ENCODE results near the gene ZNF414. TPM values are rescaled to one million over a fixed set of nuclear protein-coding genes. Genes with fewer than 3 reads are reported as not detected.

ZNF414 gene
- total and polyA plus RNA-seq, 9 of the 15 experiments (the other 6 are each of a cell fraction or from before 2014, with no cell fraction given): 0.03 to 27.2 (median 2.2) TPM; not detected in 2

- Histone ChIP-seq H3K9me1 (ENCODE audit: control insufficient read depth, insufficient read depth, low read length) (no peaks in the 10 kb centered on the region), H3K79me2 (ENCODE audit: control insufficient read depth, insufficient read depth, low read length) (peaks cover 94% of the 10 kb centered on the region), H4K20me1 (replicated peaks; ENCODE audit: control insufficient read depth, insufficient read depth, low read length) (peaks cover 60% of the 10 kb centered on the region), H3K9me3 (replicated peaks; ENCODE audit: control insufficient read depth, insufficient read depth, low read depth, low read length) (no peaks in the 10 kb centered on the region), H3K4me2 (ENCODE audit: insufficient read depth, low read length) (no peak overlapping the region), H3K4me1 (replicated peaks in 1 of 2; ENCODE audit: control insufficient read depth in 2 of 2, insufficient read depth in 2 of 2, low read length in 2 of 2) (no peaks in the 10 kb centered on the region; a peak in 1 of 5 replicates), H3K27me3 (ENCODE audit: control insufficient read depth in 2 of 2, insufficient read depth in 2 of 2, low read length in 2 of 2) (no peaks in the 10 kb centered on the region), H3K36me3 (ENCODE audit: control insufficient read depth, insufficient read depth, low read length) (peaks cover 100% of the 10 kb centered on the region), H3K4me3 (no peak overlapping the region), H3K9ac (ENCODE audit: insufficient read depth in 1 of 2, low read depth in 2 of 2, low read length in 2 of 2) (no peak overlapping the region), H3K27ac (ENCODE audit: extremely low read depth, low read depth, low read length) (no peak overlapping the region), H2AFZ (ENCODE audit: low read depth, low read length) (no peak overlapping the region)
- ChIA-PET POLR2A (interaction anchor here (1.7 to 2.0 kb wide), 2 partner anchors 11 to 14 kb away, joined by 5 to 9 read pairs; no protein-coding TSS in a partner anchor), CTCF (ENCODE audit: low intra/inter-chr PET ratio) (interaction anchor here (0.7 kb wide), 1 partner anchor 31 kb away, joined by 3 read pairs; no protein-coding TSS in a partner anchor)
- intact Hi-C loops (cut with micrococcal nuclease) (no loop called here), in situ Hi-C loops (cut with MboI) (no loop called here)
- DNase-seq (ENCODE audit: extremely low read depth in 1 of 4, low spot score in 3 of 4) (no peak), FAIRE-seq (peak; percentile 37), ATAC-seq (no peak)
- no TSS peak for BruUV-seq (replicated peaks)
- 92% methylated on average over 7 of the region's 7 CpGs for WGBS (ENCODE audit: insufficient coverage, low coverage, missing lambda C conversion rate)
- TF ChIP-seq CC2D1A (IDR thresholded peaks at IDR 0.05): no peak
- TF ChIP-seq HMG20B (CRISPR knock-in tag; IDR thresholded peaks at IDR 0.05): no peak
- no peak for TF ChIP-seq ZNF655 (CRISPR knock-in tag; IDR thresholded peaks at IDR 0.05)
- TF ChIP-seq, protein P1, sequence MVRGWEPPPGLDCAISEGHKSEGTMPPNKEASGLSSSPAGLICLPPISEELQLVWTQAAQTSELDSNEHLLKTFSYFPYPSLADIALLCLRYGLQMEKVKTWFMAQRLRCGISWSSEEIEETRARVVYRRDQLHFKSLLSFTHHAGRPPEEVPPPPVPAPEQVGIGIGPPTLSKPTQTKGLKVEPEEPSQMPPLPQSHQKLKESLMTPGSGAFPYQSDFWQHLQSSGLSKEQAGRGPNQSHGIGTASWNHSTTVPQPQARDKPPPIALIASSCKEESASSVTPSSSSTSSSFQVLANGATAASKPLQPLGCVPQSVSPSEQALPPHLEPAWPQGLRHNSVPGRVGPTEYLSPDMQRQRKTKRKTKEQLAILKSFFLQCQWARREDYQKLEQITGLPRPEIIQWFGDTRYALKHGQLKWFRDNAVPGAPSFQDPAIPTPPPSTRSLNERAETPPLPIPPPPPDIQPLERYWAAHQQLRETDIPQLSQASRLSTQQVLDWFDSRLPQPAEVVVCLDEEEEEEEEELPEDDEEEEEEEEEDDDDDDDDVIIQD (CRISPR knock-in tag; IDR thresholded peaks at IDR 0.05): no peak
- TF ChIP-seq SIN3A (IDR thresholded peaks at IDR 0.05; ENCODE audit: borderline replicate concordance in 2 of 2, control insufficient read depth in 1 of 2, low read depth in 2 of 2, low read length in 2 of 2): no peak
- TF ChIP-seq NCOA1 (IDR thresholded peaks at IDR 0.05; ENCODE audit: low read depth): no peak
- TF ChIP-seq HDAC1 (IDR thresholded peaks at IDR 0.05): no peak
- no peak for TF ChIP-seq CHAMP1 (IDR thresholded peaks at IDR 0.05)
- TF ChIP-seq CREBBP (IDR thresholded peaks at IDR 0.05; ENCODE audit: low read depth, low read length): no peak
- no peak for TF ChIP-seq ZNF146 (CRISPR knock-in tag; IDR thresholded peaks at IDR 0.05; ENCODE audit: unreplicated experiment)
- no peak for TF ChIP-seq SIX5 (IDR thresholded peaks at IDR 0.05; ENCODE audit: borderline replicate concordance in 1 of 2, insufficient read depth in 1 of 2, low read depth in 1 of 2, low read length in 2 of 2)
- TF ChIP-seq ZNF785 (CRISPR knock-in tag; IDR thresholded peaks at IDR 0.05): no peak
- TF ChIP-seq, protein P2, sequence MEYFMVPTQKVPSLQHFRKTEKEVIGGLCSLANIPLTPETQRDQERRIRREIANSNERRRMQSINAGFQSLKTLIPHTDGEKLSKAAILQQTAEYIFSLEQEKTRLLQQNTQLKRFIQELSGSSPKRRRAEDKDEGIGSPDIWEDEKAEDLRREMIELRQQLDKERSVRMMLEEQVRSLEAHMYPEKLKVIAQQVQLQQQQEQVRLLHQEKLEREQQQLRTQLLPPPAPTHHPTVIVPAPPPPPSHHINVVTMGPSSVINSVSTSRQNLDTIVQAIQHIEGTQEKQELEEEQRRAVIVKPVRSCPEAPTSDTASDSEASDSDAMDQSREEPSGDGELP (CRISPR knock-in tag; IDR thresholded peaks at IDR 0.05; ENCODE audit: borderline replicate concordance): no peak
- TF ChIP-seq, protein P3, sequence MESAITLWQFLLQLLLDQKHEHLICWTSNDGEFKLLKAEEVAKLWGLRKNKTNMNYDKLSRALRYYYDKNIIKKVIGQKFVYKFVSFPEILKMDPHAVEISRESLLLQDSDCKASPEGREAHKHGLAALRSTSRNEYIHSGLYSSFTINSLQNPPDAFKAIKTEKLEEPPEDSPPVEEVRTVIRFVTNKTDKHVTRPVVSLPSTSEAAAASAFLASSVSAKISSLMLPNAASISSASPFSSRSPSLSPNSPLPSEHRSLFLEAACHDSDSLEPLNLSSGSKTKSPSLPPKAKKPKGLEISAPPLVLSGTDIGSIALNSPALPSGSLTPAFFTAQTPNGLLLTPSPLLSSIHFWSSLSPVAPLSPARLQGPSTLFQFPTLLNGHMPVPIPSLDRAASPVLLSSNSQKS (CRISPR knock-in tag; IDR thresholded peaks at IDR 0.05): no peak
These were observed 53.3 kb downstream of the ZNF414 start for GRCh38 chr19:8460516-8461298.

Data from K562 (cell line).